Loucy (cell line): ENCODE measurements around the gene RBM44.

Experiments
- H2AFZ ChIP-seq: fragments of 200-600 bp; sonication (generic); 2 replicates; pipeline ENCODE4 v1.6.0; 2016; ENCODE audit warnings: antibody characterized with exemption, mild to moderate bottlenecking, low read length, moderate library complexity
- H3F3A ChIP-seq: fragments of 200-600 bp; 2 replicates; pipeline ENCODE4 v1.6.0; 2016; ENCODE audit warnings: antibody characterized with exemption, low read depth, mild to moderate bottlenecking
- H3K27me3 ChIP-seq: fragments of 200-600 bp; sonication (generic); 2 replicates; pipeline ENCODE4 v1.6.1; 2014; ENCODE audit warnings: low read length, mild to moderate bottlenecking; ENCODE audit not compliant: insufficient read depth, poor library complexity, severe bottlenecking
- H3K36me3 ChIP-seq: fragments of 200-600 bp; sonication (generic); 2 replicates; pipeline ENCODE4 v1.6.1; 2016; ENCODE audit warnings: low read length; ENCODE audit not compliant: insufficient read depth
- H3K4me1 ChIP-seq: fragments of 200-600 bp; sonication (generic); 2 replicates; pipeline ENCODE4 v1.5.1; 2014; ENCODE audit warnings: low read length, mild to moderate bottlenecking; ENCODE audit not compliant: insufficient read depth, poor library complexity, severe bottlenecking
- H3K4me2 ChIP-seq: fragments of 200-600 bp; sonication (generic); 2 replicates; pipeline ENCODE4 v1.6.0; 2014; ENCODE audit warnings: antibody characterized with exemption, low read length, low read depth, mild to moderate bottlenecking; ENCODE audit not compliant: poor library complexity, severe bottlenecking
- H3K4me3 ChIP-seq: fragments of 200-600 bp; sonication (generic); 2 replicates; pipeline ENCODE4 v1.5.1; 2014; ENCODE audit warnings: low read length, mild to moderate bottlenecking, mixed read lengths; ENCODE audit not compliant: poor library complexity, severe bottlenecking
- H3K79me2 ChIP-seq: fragments of 200-600 bp; sonication (generic); 2 replicates; pipeline ENCODE4 v1.6.1; 2014; ENCODE audit warnings: low read length; ENCODE audit not compliant: insufficient read depth
- H3K9ac ChIP-seq: fragments of 200-600 bp; sonication (generic); 2 replicates; pipeline ENCODE4 v1.6.0; 2014; ENCODE audit warnings: mild to moderate bottlenecking, low read depth, low read length, moderate library complexity; ENCODE audit not compliant: poor library complexity, severe bottlenecking
- H3K9me2 ChIP-seq: fragments of 200-600 bp; sonication (generic); replicated peaks from 2 replicates; pipeline ENCODE4 v1.6.1; 2016; ENCODE audit warnings: low read depth, low read length, mixed read lengths
- H3K9me3 ChIP-seq: fragments of 200-600 bp; sonication (generic); 2 replicates; pipeline ENCODE4 v1.6.1; 2014; ENCODE audit warnings: mild to moderate bottlenecking, antibody characterized with exemption, low read length, low read depth; ENCODE audit not compliant: insufficient read depth
- H4K20me1 ChIP-seq: fragments of 200-600 bp; sonication (generic); 2 replicates; pipeline ENCODE4 v1.6.0; 2014; ENCODE audit warnings: antibody characterized with exemption, low read length, mild to moderate bottlenecking; ENCODE audit not compliant: insufficient read depth, poor library complexity, severe bottlenecking
- EZH2phosphoT487 ChIP-seq: fragments of 200-600 bp; IDR thresholded peaks from 2 replicates; pipeline ENCODE4 v1.6.1; 2018; ENCODE audit warnings: antibody characterized with exemption, mild to moderate bottlenecking, moderate library complexity, borderline replicate concordance
- TF ChIP-seq, protein P1 (sequence below): fragments of 200-600 bp; sonication (generic); conservative IDR thresholded peaks from 2 replicates; pipeline ENCODE4 v1.5.1; 2014; ENCODE audit warnings: mild to moderate bottlenecking, antibody characterized with exemption, low read length

The RBM44 gene

DNA sequence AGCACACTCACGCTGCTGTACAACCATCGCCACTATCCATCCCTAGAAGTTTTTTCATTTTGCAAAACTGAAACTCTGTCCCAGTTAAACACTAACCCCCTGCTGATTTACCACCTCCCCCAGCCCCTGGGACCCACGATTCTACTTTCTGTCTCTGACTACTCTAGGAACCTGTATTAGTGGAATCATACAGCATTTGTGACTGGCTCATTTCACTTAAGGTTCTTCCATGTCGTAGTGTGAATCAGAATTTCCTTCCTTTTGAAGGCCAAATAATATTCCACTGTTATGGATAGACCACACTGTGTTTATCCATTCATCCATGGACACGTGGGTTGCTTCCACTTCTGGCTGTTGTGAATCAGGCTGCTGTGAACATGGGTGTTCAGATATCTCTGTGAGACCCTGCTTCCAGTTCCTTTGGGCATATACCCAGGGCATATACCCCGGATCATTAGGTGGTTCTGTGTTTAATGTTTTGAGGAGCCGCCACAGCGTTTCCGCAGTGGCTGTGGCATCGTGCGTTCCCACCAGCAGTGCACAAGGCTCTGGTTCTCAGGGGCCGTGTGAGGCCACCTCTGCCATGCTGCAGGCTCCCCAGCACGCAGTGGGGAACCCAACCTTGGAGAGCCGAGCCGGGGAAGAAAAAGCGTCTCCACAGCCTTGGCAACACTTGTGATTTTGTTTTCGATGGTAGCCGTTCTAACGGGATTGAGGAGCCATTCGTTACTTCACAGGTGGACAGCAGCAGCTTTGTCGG lies 70.9 kb downstream of the RBM44 start:
- TF ChIP-seq EZH2phosphoT487, result no peak
- TF ChIP-seq, protein P1, sequence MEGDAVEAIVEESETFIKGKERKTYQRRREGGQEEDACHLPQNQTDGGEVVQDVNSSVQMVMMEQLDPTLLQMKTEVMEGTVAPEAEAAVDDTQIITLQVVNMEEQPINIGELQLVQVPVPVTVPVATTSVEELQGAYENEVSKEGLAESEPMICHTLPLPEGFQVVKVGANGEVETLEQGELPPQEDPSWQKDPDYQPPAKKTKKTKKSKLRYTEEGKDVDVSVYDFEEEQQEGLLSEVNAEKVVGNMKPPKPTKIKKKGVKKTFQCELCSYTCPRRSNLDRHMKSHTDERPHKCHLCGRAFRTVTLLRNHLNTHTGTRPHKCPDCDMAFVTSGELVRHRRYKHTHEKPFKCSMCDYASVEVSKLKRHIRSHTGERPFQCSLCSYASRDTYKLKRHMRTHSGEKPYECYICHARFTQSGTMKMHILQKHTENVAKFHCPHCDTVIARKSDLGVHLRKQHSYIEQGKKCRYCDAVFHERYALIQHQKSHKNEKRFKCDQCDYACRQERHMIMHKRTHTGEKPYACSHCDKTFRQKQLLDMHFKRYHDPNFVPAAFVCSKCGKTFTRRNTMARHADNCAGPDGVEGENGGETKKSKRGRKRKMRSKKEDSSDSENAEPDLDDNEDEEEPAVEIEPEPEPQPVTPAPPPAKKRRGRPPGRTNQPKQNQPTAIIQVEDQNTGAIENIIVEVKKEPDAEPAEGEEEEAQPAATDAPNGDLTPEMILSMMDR, result no peak
- Histone ChIP-seq H3K9ac (no peak overlapping the region), H3K36me3 (no peaks in the 10 kb centered on the region), H3K27me3 (no peaks in the 10 kb centered on the region), H2AFZ (no peak overlapping the region), H3K4me3 (no peak overlapping the region), H3K9me3 (no peaks in the 10 kb centered on the region), H3K79me2 (no peaks in the 10 kb centered on the region), H3F3A (no peaks in the 10 kb centered on the region), H3K4me2 (no peak overlapping the region), H3K4me1 (peaks cover 19% of the 10 kb centered on the region), H3K9me2 (no peaks in the 10 kb centered on the region), H4K20me1 (no peaks in the 10 kb centered on the region)

- Histone ChIP-seq H3K9me2 (no peaks in the 10 kb centered on the region), H3K27me3 (no peaks in the 10 kb centered on the region)
- TF ChIP-seq EZH2phosphoT487, result no peak
- TF ChIP-seq, protein P1, result no peak
Measured at GRCh38 chr2:237870126-237870525, 71.5 kb downstream of the RBM44 start.

GRCh38 chr2:237870754-237871651 lies 72.4 kb downstream of the RBM44 start:
- Histone ChIP-seq H4K20me1 (no peaks in the 10 kb centered on the region), H3K4me3 (no peak overlapping the region), H3K9me2 (no peaks in the 10 kb centered on the region), H3K4me2 (no peak overlapping the region), H3K27me3 (no peaks in the 10 kb centered on the region), H3K79me2 (no peaks in the 10 kb centered on the region), H3K9me3 (no peaks in the 10 kb centered on the region), H3K9ac (no peak overlapping the region), H3K4me1 (peaks cover 19% of the 10 kb centered on the region), H3F3A (no peaks in the 10 kb centered on the region), H3K36me3 (no peaks in the 10 kb centered on the region), H2AFZ (no peak overlapping the region)
- TF ChIP-seq EZH2phosphoT487, result no peak
- TF ChIP-seq, protein P1, result no peak

More at GRCh38 chr2:237870126-237870525, 71.5 kb downstream of the RBM44 start:
- no peak overlapping the region for H3K4me3 ChIP-seq
- no peaks in the 10 kb centered on the region for H3K79me2 ChIP-seq
- no peak overlapping the region for H3K4me2 ChIP-seq
- H4K20me1 ChIP-seq, result no peaks in the 10 kb centered on the region
- H2AFZ ChIP-seq, result no peak overlapping the region
- H3K9ac ChIP-seq, result no peak overlapping the region
- peaks cover 19% of the 10 kb centered on the region for H3K4me1 ChIP-seq
- no peaks in the 10 kb centered on the region for H3K9me3 ChIP-seq
- no peaks in the 10 kb centered on the region for H3F3A ChIP-seq
- H3K36me3 ChIP-seq, result no peaks in the 10 kb centered on the region
